ENCODE data around the gene LPAR1. TPM values are rescaled to one million over a fixed set of nuclear protein-coding genes. Genes with fewer than 3 reads are reported as not detected.

Gene LPAR1
- total and polyA plus RNA-seq, 9 of the 15 experiments (the other 6 are each of a cell fraction or from before 2014, with no cell fraction given), result 0.13 TPM; not detected in 8

DNA sequence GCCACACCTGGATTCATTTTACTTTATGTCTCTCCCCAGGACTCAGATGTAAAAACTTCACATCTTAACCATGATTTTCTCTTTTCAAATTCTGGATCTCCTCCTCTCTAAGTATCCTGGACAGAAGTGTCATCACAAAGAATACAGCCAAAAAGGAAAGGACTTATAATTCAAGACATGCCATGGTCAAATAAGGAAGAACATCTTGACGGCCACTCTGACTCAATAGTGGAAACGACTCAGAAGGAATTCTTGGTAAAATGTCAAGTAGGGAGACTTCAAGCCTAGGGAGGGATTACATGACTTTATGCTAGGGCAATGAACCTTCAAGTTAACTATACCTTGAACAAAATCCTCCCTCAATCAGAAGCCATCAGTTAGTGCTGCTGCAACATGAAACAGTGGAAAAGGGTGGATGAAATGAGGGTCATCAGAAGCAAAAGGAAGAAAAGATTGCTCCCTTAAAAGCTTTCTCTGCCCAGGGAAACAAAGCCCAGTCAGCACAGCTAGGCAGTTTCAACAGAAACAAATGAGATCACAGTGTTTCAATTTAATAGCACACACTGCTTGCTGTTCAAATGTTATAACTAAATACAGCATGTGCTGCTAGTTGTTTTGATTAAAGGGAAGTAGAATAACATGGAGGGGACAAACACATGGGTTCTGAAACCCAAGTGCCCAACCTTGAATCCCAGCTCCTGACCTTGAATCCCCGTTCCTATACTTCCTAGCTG is 101.4 kb downstream of the LPAR1 start (continued):
- TF ChIP-seq PTRF (tag; IDR thresholded peaks at IDR 0.05) (no peak), BRD9 (IDR thresholded peaks at IDR 0.05; ENCODE audit: low read depth, partially characterized antibody) (no peak)
- TF ChIP-seq, protein P1, sequence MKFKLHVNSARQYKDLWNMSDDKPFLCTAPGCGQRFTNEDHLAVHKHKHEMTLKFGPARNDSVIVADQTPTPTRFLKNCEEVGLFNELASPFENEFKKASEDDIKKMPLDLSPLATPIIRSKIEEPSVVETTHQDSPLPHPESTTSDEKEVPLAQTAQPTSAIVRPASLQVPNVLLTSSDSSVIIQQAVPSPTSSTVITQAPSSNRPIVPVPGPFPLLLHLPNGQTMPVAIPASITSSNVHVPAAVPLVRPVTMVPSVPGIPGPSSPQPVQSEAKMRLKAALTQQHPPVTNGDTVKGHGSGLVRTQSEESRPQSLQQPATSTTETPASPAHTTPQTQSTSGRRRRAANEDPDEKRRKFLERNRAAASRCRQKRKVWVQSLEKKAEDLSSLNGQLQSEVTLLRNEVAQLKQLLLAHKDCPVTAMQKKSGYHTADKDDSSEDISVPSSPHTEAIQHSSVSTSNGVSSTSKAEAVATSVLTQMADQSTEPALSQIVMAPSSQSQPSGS (CRISPR knock-in tag; IDR thresholded peaks at IDR 0.05), result no peak

GRCh38 chr9:110936237-110936636 is 102.0 kb downstream of the LPAR1 start:
- WGBS (ENCODE audit: insufficient coverage, low coverage, missing lambda C conversion rate), result 0% methylated on average over 3 of the region's 3 CpGs
- H2AFZ ChIP-seq (ENCODE audit: low read depth, low read length), result no peak overlapping the region
- H3K4me3 ChIP-seq, result no peak overlapping the region
- no TSS peak for BruUV-seq (replicated peaks)
- FAIRE-seq (no peak), ATAC-seq (no peak), DNase-seq (ENCODE audit: extremely low read depth in 1 of 4, low spot score in 3 of 4) (no peak)
- H3K27ac ChIP-seq (ENCODE audit: extremely low read depth, low read depth, low read length), result no peak overlapping the region
- H3K9me1 ChIP-seq (ENCODE audit: control insufficient read depth, insufficient read depth, low read length), result no peaks in the 10 kb centered on the region
- no peak overlapping the region for H3K4me2 ChIP-seq (ENCODE audit: insufficient read depth, low read length)
- no peak overlapping the region for H3K9ac ChIP-seq (ENCODE audit: insufficient read depth in 1 of 2, low read depth in 2 of 2, low read length in 2 of 2)
- H3K79me2 ChIP-seq (ENCODE audit: control insufficient read depth, insufficient read depth, low read length), result no peaks in the 10 kb centered on the region
- CTCF ChIA-PET (ENCODE audit: low intra/inter-chr PET ratio), result no interaction called here
- no peaks in the 10 kb centered on the region for H4K20me1 ChIP-seq (replicated peaks; ENCODE audit: control insufficient read depth, insufficient read depth, low read length)
- H3K36me3 ChIP-seq (ENCODE audit: control insufficient read depth, insufficient read depth, low read length), result no peaks in the 10 kb centered on the region
- in situ Hi-C loops (cut with MboI), result no loop called here
- no peaks in the 10 kb centered on the region for H3K4me1 ChIP-seq (replicated peaks in 1 of 2; ENCODE audit: control insufficient read depth in 2 of 2, insufficient read depth in 2 of 2, low read length in 2 of 2)
- H3K27me3 ChIP-seq (ENCODE audit: control insufficient read depth in 2 of 2, insufficient read depth in 2 of 2, low read length in 2 of 2), result no peaks in the 10 kb centered on the region
- intact Hi-C loops (cut with micrococcal nuclease), result no loop called here
- TF ChIP-seq ESRRA (IDR thresholded peaks at IDR 0.05; ENCODE audit: borderline replicate concordance, low read depth), result no peak
- no peak for TF ChIP-seq MCM5 (IDR thresholded peaks at IDR 0.05; ENCODE audit: low read depth)
- TF ChIP-seq SMAD1 (IDR thresholded peaks at IDR 0.05; ENCODE audit: low read depth, low read length, partially characterized antibody), result no peak
- TF ChIP-seq ZBTB2 (IDR thresholded peaks at IDR 0.05), result no peak
- TF ChIP-seq U2AF2 (optimal IDR thresholded peaks at IDR 0.05; ENCODE audit: low read depth, low read length), result no peak
- TF ChIP-seq SP1 (CRISPR knock-in tag; IDR thresholded peaks at IDR 0.05), result no peak
- TF ChIP-seq ZNF561 (CRISPR knock-in tag; conservative IDR thresholded peaks at IDR 0.05), result no peak
- TF ChIP-seq HNRNPK (IDR thresholded peaks at IDR 0.05; ENCODE audit: low read depth, low read length, poor library complexity, severe bottlenecking), result no peak
- TF ChIP-seq ETS2 (tag; IDR thresholded peaks at IDR 0.05; ENCODE audit: borderline replicate concordance, poor library complexity, severe bottlenecking), result no peak
- no peak for TF ChIP-seq ZBTB17 (CRISPR knock-in tag; IDR thresholded peaks at IDR 0.05)
- TF ChIP-seq TRIM25 (IDR thresholded peaks at IDR 0.05; ENCODE audit: borderline replicate concordance), result no peak
- POLR2A ChIA-PET, result no interaction called here
- no peaks in the 10 kb centered on the region for H3K9me3 ChIP-seq (replicated peaks; ENCODE audit: control insufficient read depth, insufficient read depth, low read depth, low read length)

Data from K562 (cell line).